Hepatocyte (in vitro differentiated cells): ENCODE results near the gene MAGT1. TPM values are rescaled to one million over a fixed set of nuclear protein-coding genes. Genes with fewer than 3 reads are reported as not detected.
"Not testable (repeated sequence)": the region's sequence is repeated elsewhere in the genome, so short reads cannot be mapped to it uniquely, and the experiment has no call there.

Experiments used
- DNase-seq: peaks from one replicate; pipeline ENCODE4 v3.0.0-alpha.2; 2016; ENCODE audit warnings: low spot score
- H2AFZ ChIP-seq: fragments of 200-600 bp; sonication (generic); 2 replicates; pipeline ENCODE4 v1.6.0; 2016; ENCODE audit warnings: antibody characterized with exemption, mild to moderate bottlenecking
- H3K27ac ChIP-seq: fragments of 200-600 bp; sonication (generic); 2 replicates; pipeline ENCODE4 v1.5.1; 2016; ENCODE audit warnings: mild to moderate bottlenecking
- H3K27me3 ChIP-seq: fragments of 200-600 bp; sonication (generic); 2 replicates; pipeline ENCODE4 v1.6.1; 2016
- H3K36me3 ChIP-seq: fragments of 200-600 bp; sonication (generic); replicated peaks from 2 replicates; pipeline ENCODE4 v1.5.1; 2016; ENCODE audit warnings: low read depth; ENCODE audit not compliant: insufficient read depth
- H3K4me1 ChIP-seq: fragments of 200-600 bp; sonication (generic); 2 replicates; pipeline ENCODE4 v1.5.1; 2016; ENCODE audit warnings: mild to moderate bottlenecking, moderate library complexity; ENCODE audit not compliant: insufficient read depth
- H3K4me2 ChIP-seq: fragments of 200-600 bp; sonication (generic); 2 replicates; pipeline ENCODE4 v1.6.0; 2016
- H3K4me3 ChIP-seq: fragments of 200-600 bp; sonication (generic); 2 replicates; pipeline ENCODE4 v1.5.1; 2016; ENCODE audit warnings: mild to moderate bottlenecking
- H3K79me2 ChIP-seq: fragments of 200-600 bp; sonication (generic); 2 replicates; pipeline ENCODE4 v1.6.0; 2017; ENCODE audit warnings: mild to moderate bottlenecking
- H3K9me2 ChIP-seq: fragments of 200-600 bp; sonication (generic); replicated peaks from 2 replicates; pipeline ENCODE4 v1.6.0; 2017; ENCODE audit warnings: mild to moderate bottlenecking; ENCODE audit not compliant: insufficient read depth
- H3K9me3 ChIP-seq: fragments of 200-600 bp; sonication (generic); 2 replicates; pipeline ENCODE4 v1.5.1; 2016; ENCODE audit warnings: low read depth, mild to moderate bottlenecking
- H4K20me1 ChIP-seq: fragments of 200-600 bp; sonication (generic); 2 replicates; pipeline ENCODE4 v1.6.0; 2016; ENCODE audit warnings: mild to moderate bottlenecking; ENCODE audit not compliant: insufficient read depth, poor library complexity, severe bottlenecking
- CTCF ChIP-seq: fragments of 200-600 bp; sonication (generic); IDR thresholded peaks from 2 replicates; pipeline ENCODE4 v1.5.1; 2016; ENCODE audit warnings: antibody characterized with exemption, mild to moderate bottlenecking; ENCODE audit not compliant: poor library complexity
- EZH2 ChIP-seq: fragments of 200-600 bp; sonication (generic); IDR thresholded peaks from 2 replicates; pipeline ENCODE4 v1.6.1; 2016; ENCODE audit warnings: antibody characterized with exemption, mild to moderate bottlenecking, borderline replicate concordance
- EZH2phosphoT487 ChIP-seq: fragments of 200-600 bp; sonication (generic); IDR thresholded peaks from one replicate; pipeline ENCODE4 v1.6.1; 2018; ENCODE audit warnings: antibody characterized with exemption, mild to moderate bottlenecking, low read depth, moderate library complexity; ENCODE audit not compliant: unreplicated experiment, severe bottlenecking
- WGBS: methylation state at CpG from one replicate; pipeline ENCODE4 v1.1.6; 2016; ENCODE audit warnings: low lambda C conversion rate; ENCODE audit errors: missing lambda C conversion rate; 5-methylcytosine and 5-hydroxymethylcytosine counted together
- polyA plus RNA-seq: library from polyadenylated mRNA; unstranded; fragments of >200 nt; fragmentation: Nextera tagmentation; extraction: Ambion mirVana; gene quantifications from 2 replicates; pipeline ENCODE4 v1.2.1, GENCODE V29; 2016
- total RNA-seq: library from RNA; depleted of rRNA; stranded (reverse); fragments of >200 nt; gene quantifications from 2 replicates; pipeline ENCODE4 v1.2.3, GENCODE V29; 2014

The MAGT1 gene
- total and polyA plus RNA-seq, 2 experiments from 2014 or later, result 35.0 to 88.4 TPM

GRCh38 chrX:77892887-77893286 is 2.3 kb downstream of the MAGT1 start:
- no peaks in the 10 kb centered on the region for H3K4me1 ChIP-seq
- H4K20me1 ChIP-seq, result no peaks in the 10 kb centered on the region
- H3K4me2 ChIP-seq, result no peak overlapping the region
- peaks cover 55% of the 10 kb centered on the region for H3K79me2 ChIP-seq
- H3K9me2 ChIP-seq, result no peaks in the 10 kb centered on the region
- H3K36me3 ChIP-seq, result no peaks in the 10 kb centered on the region
- no peaks in the 10 kb centered on the region for H3K27me3 ChIP-seq
- no peak overlapping the region for H2AFZ ChIP-seq
- WGBS, result 75% methylated on average over 2 of the region's 2 CpGs
- no peak overlapping the region for H3K4me3 ChIP-seq
- no peak for TF ChIP-seq EZH2
- no peak for TF ChIP-seq CTCF
- no peak for TF ChIP-seq EZH2phosphoT487
- DNase-seq, result no peak
- H3K27ac ChIP-seq, result no peak overlapping the region
- no peaks in the 10 kb centered on the region for H3K9me3 ChIP-seq

GRCh38 chrX:77881418-77881817 is 13.8 kb downstream of the MAGT1 start:
- H3K4me3 ChIP-seq, H2AFZ ChIP-seq, H4K20me1 ChIP-seq, H3K36me3 ChIP-seq, H3K9me2 ChIP-seq, H3K9me3 ChIP-seq, H3K27ac ChIP-seq, H3K79me2 ChIP-seq, H3K4me2 ChIP-seq, H3K4me1 ChIP-seq, DNase-seq, H3K27me3 ChIP-seq: not testable (repeated sequence)
- 84% methylated on average over 4 of the region's 4 CpGs for WGBS

GRCh38 chrX:77875372-77875771 is 19.9 kb downstream of the MAGT1 start:
- H3K9me2 ChIP-seq, result no peaks in the 10 kb centered on the region
- no peaks in the 10 kb centered on the region for H3K9me3 ChIP-seq
- TF ChIP-seq CTCF, result no peak
- no peak for TF ChIP-seq EZH2
- no peak for TF ChIP-seq EZH2phosphoT487
- no peak overlapping the region for H3K27ac ChIP-seq
- H2AFZ ChIP-seq, result no peak overlapping the region
- WGBS, result 93% methylated on average over 8 of the region's 8 CpGs
- no peak overlapping the region for H3K4me2 ChIP-seq
- no peaks in the 10 kb centered on the region for H3K36me3 ChIP-seq
- DNase-seq, result no peak
- no peaks in the 10 kb centered on the region for H4K20me1 ChIP-seq
- H3K4me1 ChIP-seq, result no peaks in the 10 kb centered on the region
- no peak overlapping the region for H3K4me3 ChIP-seq
- peaks cover 4% of the 10 kb centered on the region for H3K79me2 ChIP-seq
- H3K27me3 ChIP-seq, result no peaks in the 10 kb centered on the region

GRCh38 chrX:77831544-77831943 is 63.7 kb downstream of the MAGT1 start:
- not testable (repeated sequence) for H3K9me3 ChIP-seq, DNase-seq, H3K27me3 ChIP-seq, H3K4me2 ChIP-seq, H2AFZ ChIP-seq, H3K27ac ChIP-seq, H3K36me3 ChIP-seq, H3K4me3 ChIP-seq, H4K20me1 ChIP-seq, H3K9me2 ChIP-seq, H3K4me1 ChIP-seq, H3K79me2 ChIP-seq
- 86% methylated on average over 5 of the region's 5 CpGs for WGBS

- H3K9me3 ChIP-seq, H3K9me2 ChIP-seq, H3K4me2 ChIP-seq, DNase-seq, H3K27me3 ChIP-seq, H3K79me2 ChIP-seq, H3K27ac ChIP-seq, H3K36me3 ChIP-seq, H2AFZ ChIP-seq, H3K4me1 ChIP-seq, H4K20me1 ChIP-seq, H3K4me3 ChIP-seq: not testable (repeated sequence)
- WGBS, result 84% methylated on average over 2 of the region's 2 CpGs
Measured at GRCh38 chrX:77821989-77822388, 73.2 kb downstream of the MAGT1 start.
